T-helper 2 cell treated with Interferon-gamma antibody and Interleukin-4, amounts not matched to agents 5 μg/mL and 100 μg/mL, for 36 hours (primary cell): ENCODE results near the gene DOK3.

Source experiments
- DNase-seq: peaks from one replicate; pipeline ENCODE4 v3.0.0; 2021; ENCODE audit warnings: low spot score
- H3K27ac Mint-ChIP-seq: one replicate; pipeline ENCODE4 v1.8.0; 2021; ENCODE audit warnings: mild to moderate bottlenecking, mixed read lengths
- H3K27me3 Mint-ChIP-seq: one replicate; pipeline ENCODE4 v1.8.0; 2021; ENCODE audit warnings: low read depth, mixed read lengths
- H3K36me3 Mint-ChIP-seq: one replicate; pipeline ENCODE4 v1.8.0; 2021; ENCODE audit warnings: low read depth, mixed read lengths
- H3K4me1 Mint-ChIP-seq: one replicate; pipeline ENCODE4 v1.8.0; 2021; ENCODE audit warnings: low read depth, mixed read lengths
- H3K4me3 Mint-ChIP-seq: one replicate; pipeline ENCODE4 v1.8.0; 2022; ENCODE audit warnings: mild to moderate bottlenecking, moderate library complexity, mixed read lengths
- H3K9me3 Mint-ChIP-seq: one replicate; pipeline ENCODE4 v1.8.0; 2021; ENCODE audit warnings: mixed read lengths

DOK3 gene

GRCh38 chr5:177479774-177480173 is 29.9 kb downstream of the DOK3 start:
- Mint-ChIP-seq H3K36me3 (peaks cover 5% of the 10 kb centered on the region), H3K4me1 (peaks cover 29% of the 10 kb centered on the region), H3K27ac (peak overlapping the region; percentile 75), H3K9me3 (no peaks in the 10 kb centered on the region), H3K27me3 (no peaks in the 10 kb centered on the region), H3K4me3 (peak overlapping the region; percentile 19)
- DNase-seq = no peak

GRCh38 chr5:177478711-177479646 is 30.6 kb downstream of the DOK3 start:
- Mint-ChIP-seq H3K27ac (peak overlapping the region; percentile 85), H3K9me3 (no peaks in the 10 kb centered on the region), H3K4me1 (peaks cover 36% of the 10 kb centered on the region), H3K4me3 (peak overlapping the region; percentile 1), H3K27me3 (peaks cover 7% of the 10 kb centered on the region), H3K36me3 (peaks cover 7% of the 10 kb centered on the region)
- DNase-seq = no peak

- H3K27me3 Mint-ChIP-seq = peaks cover 9% of the 10 kb centered on the region
- no peaks in the 10 kb centered on the region for H3K9me3 Mint-ChIP-seq
- H3K27ac Mint-ChIP-seq = no peak overlapping the region
- peaks cover 7% of the 10 kb centered on the region for H3K36me3 Mint-ChIP-seq
- DNase-seq = no peak
- peaks cover 38% of the 10 kb centered on the region for H3K4me1 Mint-ChIP-seq
- H3K4me3 Mint-ChIP-seq = no peak overlapping the region
Measured at GRCh38 chr5:177477701-177478477, 31.7 kb downstream of the DOK3 start.

- no peak for DNase-seq
- Mint-ChIP-seq H3K36me3 (peaks cover 3% of the 10 kb centered on the region), H3K9me3 (no peaks in the 10 kb centered on the region), H3K27me3 (peaks cover 9% of the 10 kb centered on the region), H3K27ac (no peak overlapping the region), H3K4me3 (no peak overlapping the region), H3K4me1 (peaks cover 39% of the 10 kb centered on the region)
Measured at GRCh38 chr5:177476531-177477233, 32.9 kb downstream of the DOK3 start.

GRCh38 chr5:177475563-177476427 is 33.8 kb downstream of the DOK3 start:
- H3K27ac Mint-ChIP-seq = peak overlapping the region; percentile 52
- H3K4me3 Mint-ChIP-seq = peak overlapping the region; percentile 11
- no peaks in the 10 kb centered on the region for H3K9me3 Mint-ChIP-seq
- H3K36me3 Mint-ChIP-seq = peaks cover 3% of the 10 kb centered on the region
- peaks cover 42% of the 10 kb centered on the region for H3K4me1 Mint-ChIP-seq
- peaks cover 9% of the 10 kb centered on the region for H3K27me3 Mint-ChIP-seq
- no peak for DNase-seq

GRCh38 chr5:177474846-177475562 is 34.6 kb downstream of the DOK3 start:
- peak overlapping the region; percentile 26 for H3K27ac Mint-ChIP-seq
- H3K4me1 Mint-ChIP-seq = peaks cover 40% of the 10 kb centered on the region
- DNase-seq = no peak
- no peaks in the 10 kb centered on the region for H3K9me3 Mint-ChIP-seq
- peaks cover 9% of the 10 kb centered on the region for H3K27me3 Mint-ChIP-seq
- peaks cover 3% of the 10 kb centered on the region for H3K36me3 Mint-ChIP-seq
- peak overlapping the region; percentile 83 for H3K4me3 Mint-ChIP-seq

- Mint-ChIP-seq H3K27ac (peak overlapping the region; percentile 62), H3K4me3 (peak overlapping the region; percentile 83), H3K27me3 (peaks cover 9% of the 10 kb centered on the region), H3K36me3 (peaks cover 3% of the 10 kb centered on the region), H3K9me3 (no peaks in the 10 kb centered on the region), H3K4me1 (peaks cover 31% of the 10 kb centered on the region)
- no peak for DNase-seq
Measured at GRCh38 chr5:177474002-177474476, 35.6 kb downstream of the DOK3 start.

GRCh38 chr5:177473443-177474001 is 36.1 kb downstream of the DOK3 start, which contains the start of gene DBN1:
DBN1 (minus strand) TSS chr5:177473634; CDS start chr5:177473521, 113 bp downstream.
- H3K27ac Mint-ChIP-seq = peak within 1 kb of the TSS; percentile 62
- no peak for DNase-seq
- peaks cover 3% of the 10 kb centered on the region for H3K36me3 Mint-ChIP-seq
- H3K4me3 Mint-ChIP-seq = peak within 1 kb of the TSS; percentile 83
- H3K9me3 Mint-ChIP-seq = no peaks in the 10 kb centered on the region
- peaks cover 26% of the 10 kb centered on the region for H3K4me1 Mint-ChIP-seq
- H3K27me3 Mint-ChIP-seq = peaks cover 9% of the 10 kb centered on the region

- Mint-ChIP-seq H3K27me3 (peaks cover 9% of the 10 kb centered on the region), H3K4me1 (peaks cover 26% of the 10 kb centered on the region), H3K27ac (no peak overlapping the region)
Measured at GRCh38 chr5:177472460-177473442, 36.9 kb downstream of the DOK3 start.

GRCh38 chr5:177471610-177472356 is 37.8 kb downstream of the DOK3 start:
- Mint-ChIP-seq H3K27me3 (peaks cover 9% of the 10 kb centered on the region), H3K9me3 (no peaks in the 10 kb centered on the region), H3K4me1 (peaks cover 26% of the 10 kb centered on the region), H3K4me3 (peak overlapping the region; percentile 49), H3K27ac (no peak overlapping the region), H3K36me3 (peaks cover 3% of the 10 kb centered on the region)
- DNase-seq = no peak

More at GRCh38 chr5:177472460-177473442, 36.9 kb downstream of the DOK3 start:
- no peaks in the 10 kb centered on the region for H3K9me3 Mint-ChIP-seq
- H3K36me3 Mint-ChIP-seq = peaks cover 3% of the 10 kb centered on the region
- H3K4me3 Mint-ChIP-seq = peak overlapping the region; percentile 49
- peak; percentile 60 for DNase-seq
